ENCODE data around the gene RORC.

RORC gene

GRCh38 chr1:151801846-151802245, 29.8 kb downstream of the RORC start:
- H3K9me3 ChIP-seq (ENCODE audit: control insufficient read depth, low read length), result no peaks in the 10 kb centered on the region
- H3K27me3 ChIP-seq (ENCODE audit: control insufficient read depth, insufficient read depth, low read length), result no peaks in the 10 kb centered on the region

GRCh38 chr1:151801310-151801820, 30.2 kb downstream of the RORC start:
- no peak overlapping the region for H3K9ac ChIP-seq
- H3K9me3 ChIP-seq (ENCODE audit: control insufficient read depth, low read length), result no peaks in the 10 kb centered on the region
- H3K79me2 ChIP-seq, result no peaks in the 10 kb centered on the region
- H3K27me3 ChIP-seq (ENCODE audit: control insufficient read depth, insufficient read depth, low read length), result no peaks in the 10 kb centered on the region
- H3K27ac ChIP-seq, result no peak overlapping the region
- no peak for TF ChIP-seq CTCF (IDR thresholded peaks at IDR 0.05)
- H3K4me1 ChIP-seq, result peaks cover 7% of the 10 kb centered on the region
- no peak overlapping the region for H2AFZ ChIP-seq
- no peak overlapping the region for H3K4me3 ChIP-seq (ENCODE audit: low read depth, low read length)
- no peak overlapping the region for H3K4me2 ChIP-seq (ENCODE audit: low read length)
- no peaks in the 10 kb centered on the region for H3K36me3 ChIP-seq (ENCODE audit: control insufficient read depth, insufficient read depth, low read length)

More at GRCh38 chr1:151801846-151802245, 29.8 kb downstream of the RORC start:
- Histone ChIP-seq H3K79me2 (no peaks in the 10 kb centered on the region), H3K4me2 (ENCODE audit: low read length) (no peak overlapping the region), H3K9ac (no peak overlapping the region), H3K36me3 (ENCODE audit: control insufficient read depth, insufficient read depth, low read length) (no peaks in the 10 kb centered on the region), H3K27ac (no peak overlapping the region), H3K4me3 (ENCODE audit: low read depth, low read length) (no peak overlapping the region), H3K4me1 (peaks cover 7% of the 10 kb centered on the region), H2AFZ (no peak overlapping the region)
- TF ChIP-seq CTCF (IDR thresholded peaks at IDR 0.05), result no peak

GRCh38 chr1:151800830-151801229, 30.8 kb downstream of the RORC start:
- Histone ChIP-seq H3K4me2 (ENCODE audit: low read length) (no peak overlapping the region), H3K27me3 (ENCODE audit: control insufficient read depth, insufficient read depth, low read length) (no peaks in the 10 kb centered on the region), H3K9ac (no peak overlapping the region), H3K4me3 (ENCODE audit: low read depth, low read length) (no peak overlapping the region), H3K79me2 (no peaks in the 10 kb centered on the region), H3K9me3 (ENCODE audit: control insufficient read depth, low read length) (no peaks in the 10 kb centered on the region), H3K4me1 (peaks cover 7% of the 10 kb centered on the region), H3K27ac (no peak overlapping the region), H3K36me3 (ENCODE audit: control insufficient read depth, insufficient read depth, low read length) (no peaks in the 10 kb centered on the region), H2AFZ (no peak overlapping the region)
- no peak for TF ChIP-seq CTCF (IDR thresholded peaks at IDR 0.05)

GRCh38 chr1:151799179-151800022, 32.2 kb downstream of the RORC start:
- TF ChIP-seq CTCF (IDR thresholded peaks at IDR 0.05), result no peak
- Histone ChIP-seq H3K4me1 (peaks cover under 1% of the 10 kb centered on the region), H2AFZ (no peak overlapping the region), H3K27me3 (ENCODE audit: control insufficient read depth, insufficient read depth, low read length) (no peaks in the 10 kb centered on the region), H3K36me3 (ENCODE audit: control insufficient read depth, insufficient read depth, low read length) (no peaks in the 10 kb centered on the region), H3K4me2 (ENCODE audit: low read length) (no peak overlapping the region), H3K9ac (no peak overlapping the region), H3K79me2 (no peaks in the 10 kb centered on the region), H3K27ac (no peak overlapping the region), H3K9me3 (ENCODE audit: control insufficient read depth, low read length) (no peaks in the 10 kb centered on the region), H3K4me3 (ENCODE audit: low read depth, low read length) (no peak overlapping the region)
